MM.1S (cell line): ENCODE results near the gene PSMB11.

ENCODE experiments used
- CTCF ChIP-seq: fragments of 300-600 bp; sonication (generic); IDR thresholded peaks from 2 replicates; pipeline ENCODE4 v1.5.1; 2016; ENCODE audit warnings: antibody characterized with exemption, low read length, mixed read lengths
- EZH2 ChIP-seq: fragments of 300-600 bp; sonication (generic); optimal IDR thresholded peaks from 2 replicates; pipeline ENCODE3; 2017; ENCODE audit warnings: low read depth, mild to moderate bottlenecking, antibody characterized with exemption, low read length, mixed read lengths
- EZH2phosphoT487 ChIP-seq: fragments of 300-600 bp; sonication (generic); IDR thresholded peaks from 2 replicates; pipeline ENCODE4 v1.6.1; 2018; ENCODE audit warnings: antibody characterized with exemption, low read length

DNA sequence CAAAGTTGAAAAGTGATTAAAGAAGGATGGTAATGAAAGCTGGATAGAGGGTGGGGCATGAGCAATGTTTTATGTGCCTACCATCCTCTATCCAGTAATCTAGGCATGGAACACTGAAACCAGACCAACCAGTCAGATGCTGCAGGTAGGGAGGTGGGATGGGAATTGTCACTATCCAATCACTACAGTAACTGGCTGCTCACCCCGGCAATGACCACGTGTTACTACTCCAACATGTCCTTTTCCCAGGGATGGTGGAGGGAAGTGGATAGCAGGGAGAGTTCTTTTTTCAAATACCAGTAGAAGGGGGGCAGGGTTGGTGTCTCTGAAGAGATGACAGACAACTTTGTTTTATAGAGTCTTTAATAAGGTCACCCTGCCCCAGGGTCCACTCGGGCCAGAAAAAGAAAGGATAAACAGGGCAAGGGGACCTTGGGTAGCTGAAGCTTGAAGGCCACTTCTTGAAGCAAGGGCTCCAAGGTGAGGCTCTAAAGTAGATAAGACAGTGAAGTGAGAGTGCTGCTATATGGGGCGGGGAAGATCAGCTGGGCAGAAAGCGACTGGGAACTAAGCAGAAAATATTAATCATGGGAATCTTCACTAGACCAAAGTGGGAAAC is 30.0 kb downstream of the PSMB11 start:
- TF ChIP-seq CTCF, result no peak
- no peak for TF ChIP-seq EZH2
- TF ChIP-seq EZH2phosphoT487, result no peak
